ENCODE measurements around the gene CD38. TPM values are rescaled to one million over a fixed set of nuclear protein-coding genes. Genes with fewer than 3 reads are reported as not detected.
"Not testable (repeated sequence)": the region's sequence is repeated elsewhere in the genome, so short reads cannot be mapped to it uniquely, and the experiment has no call there.

The CD38 gene
- total and polyA plus RNA-seq, 5 experiments from 2014 or later, result 1.4 to 7.7 (median 3.2) TPM

- Mint-ChIP-seq H3K27me3 (no peaks in the 10 kb centered on the region), H3K4me1 (peaks cover 20 to 76% (median 59%) of the 10 kb centered on the region in 4 donors), H3K9me3 (peaks cover 0 to 4% (median 0%) of the 10 kb centered on the region in 9 donors), H3K36me3 (peaks cover 5 to 16% (median 6%) of the 10 kb centered on the region in 3 donors), H3K27ac (no peak overlapping the region), H3K4me3 (peak overlapping the region in 1 of 10 donors; percentile 6)
- ATAC-seq (no peak), DNase-seq (no peak)
- POLR2A ChIA-PET, result interaction anchor here (0.8 kb wide), 1 partner anchor 10 kb away, joined by 3 read pairs; no protein-coding TSS in a partner anchor
Observed at GRCh38 chr4:15783676-15784075, 5.5 kb downstream of the CD38 start.

GRCh38 chr4:15784959-15785634, 7.0 kb downstream of the CD38 start:
- H3K27ac Mint-ChIP-seq, result peak overlapping the region in 3 of 10 donors; percentile 49 to 92 (median 59)
- ATAC-seq (no peak), DNase-seq (no peak)
- H3K4me1 Mint-ChIP-seq, result peaks cover 16 to 66% (median 49%) of the 10 kb centered on the region in 4 donors
- peaks cover 0 to 4% (median 0%) of the 10 kb centered on the region in 9 donors for H3K9me3 Mint-ChIP-seq
- no peak overlapping the region for H3K4me3 Mint-ChIP-seq
- POLR2A ChIA-PET, result no interaction called here
- peaks cover 5 to 16% (median 6%) of the 10 kb centered on the region in 3 donors for H3K36me3 Mint-ChIP-seq
- H3K27me3 Mint-ChIP-seq, result no peaks in the 10 kb centered on the region

- Mint-ChIP-seq H3K4me3 (no peak overlapping the region), H3K9me3 (peaks cover 0 to 4% (median 0%) of the 10 kb centered on the region in 9 donors), H3K4me1 (peaks cover 16 to 50% (median 39%) of the 10 kb centered on the region in 4 donors), H3K27me3 (no peaks in the 10 kb centered on the region), H3K27ac (no peak overlapping the region), H3K36me3 (peaks cover 5 to 16% (median 6%) of the 10 kb centered on the region in 3 donors)
- DNase-seq, result no peak
- ATAC-seq, result no peak
- POLR2A ChIA-PET, result interaction anchor here (1.2 kb wide), 1 partner anchor 20 kb away, joined by 3 read pairs; no protein-coding TSS in a partner anchor
Observed at GRCh38 chr4:15786743-15787142, 8.6 kb downstream of the CD38 start.

- Mint-ChIP-seq H3K4me1 (peaks cover 6 to 34% (median 28%) of the 10 kb centered on the region in 4 donors), H3K9me3 (no peaks in the 10 kb centered on the region), H3K4me3 (no peak overlapping the region), H3K27ac (no peak overlapping the region), H3K36me3 (no peaks in the 10 kb centered on the region), H3K27me3 (no peaks in the 10 kb centered on the region)
- POLR2A ChIA-PET, result no interaction called here
- DNase-seq (no peak), ATAC-seq (no peak)
Observed at GRCh38 chr4:15792974-15793373, 14.8 kb downstream of the CD38 start.

GRCh38 chr4:15793506-15794363, 15.6 kb downstream of the CD38 start:
- DNase-seq (no peak), ATAC-seq (no peak)
- Mint-ChIP-seq H3K9me3 (no peaks in the 10 kb centered on the region), H3K36me3 (peaks cover 0 to 4% (median 0%) of the 10 kb centered on the region in 3 donors), H3K4me1 (peaks cover 9 to 27% (median 22%) of the 10 kb centered on the region in 4 donors), H3K27me3 (no peaks in the 10 kb centered on the region), H3K27ac (peak overlapping the region in 1 of 10 donors; percentile 61), H3K4me3 (no peak overlapping the region)
- POLR2A ChIA-PET, result no interaction called here

GRCh38 chr4:15794426-15794825, 16.3 kb downstream of the CD38 start:
- no peaks in the 10 kb centered on the region for H3K27me3 Mint-ChIP-seq
- POLR2A ChIA-PET, result no interaction called here
- H3K4me3 Mint-ChIP-seq, result no peak overlapping the region
- H3K36me3 Mint-ChIP-seq, result peaks cover 0 to 4% (median 0%) of the 10 kb centered on the region in 3 donors
- no peaks in the 10 kb centered on the region for H3K9me3 Mint-ChIP-seq
- no peak for DNase-seq
- ATAC-seq, result no peak
- peak overlapping the region in 1 of 10 donors; percentile 61 for H3K27ac Mint-ChIP-seq
- peaks cover 9 to 31% (median 20%) of the 10 kb centered on the region in 4 donors for H3K4me1 Mint-ChIP-seq

GRCh38 chr4:15794905-15795304, 16.8 kb downstream of the CD38 start:
- Mint-ChIP-seq H3K27ac (peak overlapping the region in 1 of 10 donors; percentile 1), H3K27me3 (no peaks in the 10 kb centered on the region), H3K9me3 (no peaks in the 10 kb centered on the region), H3K4me3 (no peak overlapping the region), H3K36me3 (peaks cover 0 to 6% (median 0%) of the 10 kb centered on the region in 3 donors), H3K4me1 (peaks cover 9 to 36% (median 21%) of the 10 kb centered on the region in 4 donors)
- ATAC-seq (no peak), DNase-seq (no peak)
- POLR2A ChIA-PET, result no interaction called here

GRCh38 chr4:15797320-15797719, 19.2 kb downstream of the CD38 start:
- Mint-ChIP-seq H3K4me1 (peaks cover 9 to 43% (median 21%) of the 10 kb centered on the region in 4 donors), H3K27ac (peak overlapping the region in 1 of 10 donors; percentile 3), H3K4me3 (no peak overlapping the region), H3K27me3 (no peaks in the 10 kb centered on the region), H3K36me3 (peaks cover 0 to 6% (median 0%) of the 10 kb centered on the region in 3 donors), H3K9me3 (no peaks in the 10 kb centered on the region)
- no peak for DNase-seq
- POLR2A ChIA-PET, result no interaction called here
- no peak for ATAC-seq

GRCh38 chr4:15799141-15799540, 21.0 kb downstream of the CD38 start:
- ATAC-seq (no peak), DNase-seq (no peak)
- H3K4me3 Mint-ChIP-seq, result no peak overlapping the region
- no peaks in the 10 kb centered on the region for H3K27me3 Mint-ChIP-seq
- H3K9me3 Mint-ChIP-seq, result no peaks in the 10 kb centered on the region
- POLR2A ChIA-PET, result no interaction called here
- peak overlapping the region in 1 of 10 donors; percentile 23 for H3K27ac Mint-ChIP-seq
- H3K4me1 Mint-ChIP-seq, result peaks cover 9 to 37% (median 13%) of the 10 kb centered on the region in 4 donors
- H3K36me3 Mint-ChIP-seq, result peaks cover 0 to 6% (median 0%) of the 10 kb centered on the region in 3 donors

GRCh38 chr4:15799701-15800100, 21.6 kb downstream of the CD38 start:
- Mint-ChIP-seq H3K27ac (peak overlapping the region in 2 of 10 donors; percentile 22 to 23), H3K36me3 (peaks cover 0 to 6% (median 0%) of the 10 kb centered on the region in 3 donors), H3K9me3 (no peaks in the 10 kb centered on the region), H3K4me1 (peaks cover 6 to 31% (median 9%) of the 10 kb centered on the region in 4 donors), H3K27me3 (no peaks in the 10 kb centered on the region), H3K4me3 (no peak overlapping the region)
- DNase-seq (no peak), ATAC-seq (no peak)
- POLR2A ChIA-PET, result no interaction called here

GRCh38 chr4:15802497-15802896, 24.4 kb downstream of the CD38 start:
- POLR2A ChIA-PET, H3K27ac Mint-ChIP-seq, DNase-seq, ATAC-seq, H3K9me3 Mint-ChIP-seq, H3K4me3 Mint-ChIP-seq, H3K27me3 Mint-ChIP-seq, H3K36me3 Mint-ChIP-seq: not testable (repeated sequence)
- peaks cover 8 to 47% (median 9%) of the 10 kb centered on the region in 4 donors for H3K4me1 Mint-ChIP-seq

- POLR2A ChIA-PET, result no interaction called here
- Mint-ChIP-seq H3K36me3 (peaks cover 0 to 2% (median 0%) of the 10 kb centered on the region in 3 donors), H3K4me3 (no peak overlapping the region), H3K27me3 (no peaks in the 10 kb centered on the region), H3K9me3 (no peaks in the 10 kb centered on the region), H3K4me1 (peaks cover 8 to 55% (median 18%) of the 10 kb centered on the region in 4 donors), H3K27ac (peak overlapping the region in 3 of 10 donors; percentile 28 to 52 (median 46))
- peak in 8 of 10 donors; percentile 18 to 71 (median 52) for DNase-seq
- peak; percentile 68 to 78 for ATAC-seq
Observed at GRCh38 chr4:15805583-15806517, 27.7 kb downstream of the CD38 start.

Data from naive thymus-derived CD8-positive, alpha-beta T cell (primary cell).